Esophagus muscularis mucosa (tissue), 4 donors: ENCODE data around the gene ATG13. TPM values are rescaled to one million over a fixed set of nuclear protein-coding genes. Genes with fewer than 3 reads are reported as not detected.

Experiments used
- DNase-seq: peaks from one replicate; pipeline ENCODE4 v3.0.0-alpha.2; 2017; ENCODE audit errors: extremely low spot score
- H3K27ac ChIP-seq, 4 donors: fragments of 200-600 bp; sonication (generic); replicated peaks in 1 of 4; 1 replicate in 3 of 4; 2 replicates in 1 of 4; pipeline ENCODE4 v1.5.1; 2016 to 2019; ENCODE audit warnings: mild to moderate bottlenecking in 1 of 4
- H3K27me3 ChIP-seq, 4 donors: fragments of 200-600 bp; sonication (generic); one replicate each; pipeline versions ENCODE4 v1.5.1 to v1.6.0; 2016 to 2019
- H3K36me3 ChIP-seq, 4 donors: fragments of 200-600 bp; sonication (generic); one replicate each; pipeline ENCODE4 v1.5.1; 2016 to 2019
- H3K4me1 ChIP-seq, 4 donors: fragments of 200-600 bp; sonication (generic); one replicate each; pipeline ENCODE4 v1.5.1; 2016 to 2019
- H3K4me3 ChIP-seq, 4 donors: fragments of 200-600 bp; sonication (generic); 1 replicate in 2 of 4; 2 replicates in 2 of 4; pipeline ENCODE4 v1.5.1; 2016 to 2019; ENCODE audit warnings: mild to moderate bottlenecking in 4 of 4, moderate library complexity in 1 of 4
- H3K9me3 ChIP-seq, 4 donors: fragments of 200-600 bp; sonication (generic); 1 replicate in 3 of 4; 2 replicates in 1 of 4; pipeline ENCODE4 v1.5.1; 2016 to 2019
- CTCF ChIP-seq, 3 experiments: fragments of 200-600 bp in 2 of 3; fragments of 450-650 bp in 1 of 3; sonication (generic) in 2 of 3; IDR thresholded peaks; one replicate each; pipeline ENCODE4 v1.5.1; 2017 to 2019; ENCODE audit warnings: antibody characterized with exemption in 3 of 3, mild to moderate bottlenecking in 2 of 3, moderate library complexity in 1 of 3
- EP300 ChIP-seq: sonication (generic); formaldehyde crosslinking; IDR thresholded peaks from one replicate; pipeline ENCODE4 v1.6.1; 2017; ENCODE audit warnings: antibody characterized with exemption
- POLR2A ChIP-seq: fragments of 450-650 bp; IDR thresholded peaks from one replicate; pipeline ENCODE4 v1.6.1; 2017; ENCODE audit warnings: antibody characterized with exemption, moderate library complexity, mild to moderate bottlenecking, low read depth
- POLR2AphosphoS5 ChIP-seq, 2 donors: sonication (generic); formaldehyde crosslinking; IDR thresholded peaks; one replicate each; pipeline ENCODE4 v1.6.1; 2017; ENCODE audit warnings: antibody characterized with exemption in 2 of 2
- WGBS: methylation state at CpG from one replicate; pipeline ENCODE4 v1.1.5; 2018; 5-methylcytosine and 5-hydroxymethylcytosine counted together
- intact Hi-C: fragments of 100-400 bp; cut with DNase I; formaldehyde crosslinking; loops from one replicate; pipeline ENCODE4 v1.15.1; 2023
- total RNA-seq, 4 donors: library from RNA; depleted of rRNA; stranded (reverse); fragments of >200 nt; gene quantifications; one replicate each; pipeline versions ENCODE4 v1.1.0 to v1.2.1, GENCODE V29; 2016

ATG13 gene
- total RNA-seq, 4 donors from 2014 or later: 68.7 to 74.3 (median 72.1) TPM

GRCh38 chr11:46631676-46632075 lies 14.3 kb downstream of the ATG13 start:
- no peaks in the 10 kb centered on the region for H3K9me3 ChIP-seq
- WGBS: 100% methylated on average over 2 of the region's 2 CpGs
- H3K4me3 ChIP-seq: no peak overlapping the region
- intact Hi-C loops: no loop called here
- TF ChIP-seq POLR2AphosphoS5 (IDR thresholded peaks at IDR 0.05) (no peak), POLR2A (no peak), EP300 (no peak), CTCF (IDR thresholded peaks at IDR 0.05) (no peak)
- no peak overlapping the region for H3K27ac ChIP-seq
- peaks cover 0 to 4% (median 0%) of the 10 kb centered on the region in 4 donors for H3K4me1 ChIP-seq
- H3K36me3 ChIP-seq: peaks cover 20 to 78% (median 65%) of the 10 kb centered on the region in 4 donors
- DNase-seq: no peak
- H3K27me3 ChIP-seq: no peaks in the 10 kb centered on the region

- no peaks in the 10 kb centered on the region for H3K9me3 ChIP-seq
- DNase-seq: no peak
- H3K27ac ChIP-seq: no peak overlapping the region
- peaks cover 0 to 4% (median 0%) of the 10 kb centered on the region in 4 donors for H3K4me1 ChIP-seq
- intact Hi-C loops: no loop called here
- H3K4me3 ChIP-seq: no peak overlapping the region
- TF ChIP-seq EP300 (no peak), POLR2AphosphoS5 (IDR thresholded peaks at IDR 0.05) (no peak), POLR2A (no peak), CTCF (IDR thresholded peaks at IDR 0.05) (no peak)
- WGBS: 95% methylated on average over 1 of the region's 1 CpG
- no peaks in the 10 kb centered on the region for H3K27me3 ChIP-seq
- H3K36me3 ChIP-seq: peaks cover 20 to 75% (median 60%) of the 10 kb centered on the region in 4 donors
These were observed 15.1 kb downstream of the ATG13 start for GRCh38 chr11:46632502-46632901.

GRCh38 chr11:46633291-46634217 lies 16.2 kb downstream of the ATG13 start:
- Histone ChIP-seq H3K9me3 (no peaks in the 10 kb centered on the region), H3K27me3 (no peaks in the 10 kb centered on the region), H3K36me3 (peaks cover 23 to 75% (median 56%) of the 10 kb centered on the region in 4 donors), H3K4me1 (peaks cover 0 to 4% (median 0%) of the 10 kb centered on the region in 4 donors), H3K27ac (no peak overlapping the region), H3K4me3 (no peak overlapping the region)
- WGBS: 94% methylated on average over 22 of the region's 22 CpGs
- TF ChIP-seq CTCF (IDR thresholded peaks at IDR 0.05) (no peak), EP300 (no peak), POLR2A (no peak), POLR2AphosphoS5 (IDR thresholded peaks at IDR 0.05) (no peak)
- intact Hi-C loops: no loop called here
- no peak for DNase-seq

- H3K9me3 ChIP-seq: no peaks in the 10 kb centered on the region
- H3K4me1 ChIP-seq: no peaks in the 10 kb centered on the region
- H3K27ac ChIP-seq: no peak overlapping the region
- intact Hi-C loops: no loop called here
- H3K36me3 ChIP-seq: peaks cover 17 to 65% (median 47%) of the 10 kb centered on the region in 4 donors
- no peak for DNase-seq
- no peaks in the 10 kb centered on the region for H3K27me3 ChIP-seq
- WGBS: 89% methylated on average over 5 of the region's 5 CpGs
- no peak overlapping the region for H3K4me3 ChIP-seq
- TF ChIP-seq POLR2AphosphoS5 (IDR thresholded peaks at IDR 0.05): no peak
- no peak for TF ChIP-seq EP300
- no peak for TF ChIP-seq POLR2A
- TF ChIP-seq CTCF (IDR thresholded peaks at IDR 0.05): no peak
These were observed 18.3 kb downstream of the ATG13 start for GRCh38 chr11:46635557-46636139.
